K562 (cell line): ENCODE results near the gene FLT1. TPM values are rescaled to one million over a fixed set of nuclear protein-coding genes. Genes with fewer than 3 reads are reported as not detected.

ENCODE experiments used
- ATAC-seq: fragments of 200-7000 bp; cut with Tn5 transposase; 3 replicates; pipeline ENCODE4 v1.9.1; 2020; ENCODE audit warnings: moderate library complexity
- BruUV-seq: library from RNA; stranded (reverse); fragments of 400-500 nt; replicated peaks from 2 replicates; lab custom pipeline; 2021; lab: Mats Ljungman, UMichigan
- CTCF ChIA-PET: fragments of 300-600 bp; formaldehyde crosslinking; extraction: SDS; loops from one replicate; lab custom pipeline; 2021; ENCODE audit warnings: low intra/inter-chr PET ratio; lab: Yijun Ruan, JAX
- POLR2A ChIA-PET: fragments of 300-600, 350-650 bp; sonication (Branson Sonifier 250); formaldehyde crosslinking; extraction: SDS; loops from one replicate; lab custom pipeline; 2021; ENCODE audit warnings: antibody characterized with exemption, inconsistent platforms; lab: Yijun Ruan, JAX
- DNase-seq, 4 experiments: peaks; one replicate each; pipeline versions ENCODE4 v3.0.0 to v3.0.0-alpha.2; 2011 to 2018; ENCODE audit warnings: low spot score in 3 of 4, mixed read lengths in 3 of 4; ENCODE audit errors: extremely low read depth in 1 of 4
- FAIRE-seq: peaks from 2 replicates; lab custom pipeline; 2011; peaks lifted over from hg19 to GRCh38; lab: Jason Lieb, UNC
- H2AFZ ChIP-seq: 2 replicates; pipeline ENCODE4 v1.6.0; 2011; ENCODE audit warnings: low read depth, low read length, control low read depth, inconsistent platforms
- H3K27ac ChIP-seq: fragments of 200-600 bp; 3 replicates; pipeline ENCODE4 v1.8.0; 2011; ENCODE audit warnings: low read depth, mild to moderate bottlenecking, control low read depth, inconsistent platforms, low read length, moderate library complexity, mixed read lengths; ENCODE audit errors: extremely low read depth
- H3K27me3 ChIP-seq, 2 experiments: fragments of 300-600 bp in 1 of 2; 2 replicates in 1 of 2; 3 replicates in 1 of 2; pipeline versions ENCODE4 v1.6.0 to v1.8.0; 2011; ENCODE audit warnings: inconsistent platforms in 2 of 2, low read length in 2 of 2, mild to moderate bottlenecking in 1 of 2, mixed read lengths in 1 of 2, moderate library complexity in 1 of 2; ENCODE audit not compliant: control insufficient read depth in 2 of 2, insufficient read depth in 2 of 2
- H3K36me3 ChIP-seq: fragments of 300-600 bp; 3 replicates; pipeline ENCODE4 v1.8.0; 2011; ENCODE audit warnings: mild to moderate bottlenecking, low read length, inconsistent platforms; ENCODE audit not compliant: control insufficient read depth, insufficient read depth
- H3K4me1 ChIP-seq, 2 experiments: fragments of 200-600 bp in 1 of 2; replicated peaks in 1 of 2; 2 replicates in 1 of 2; 3 replicates in 1 of 2; pipeline versions ENCODE4 v1.5.1 to v1.8.0; 2011; ENCODE audit warnings: inconsistent platforms in 2 of 2, low read length in 2 of 2, mild to moderate bottlenecking in 1 of 2, mixed read lengths in 1 of 2, moderate library complexity in 1 of 2; ENCODE audit not compliant: control insufficient read depth in 2 of 2, insufficient read depth in 2 of 2
- H3K4me2 ChIP-seq: 2 replicates; pipeline ENCODE4 v1.6.1; 2011; ENCODE audit warnings: low read length, control low read depth, inconsistent platforms, mixed read lengths; ENCODE audit not compliant: insufficient read depth
- H3K4me3 ChIP-seq: fragments of 200-600 bp; sonication (generic), shearing (Covaris generic); 2 replicates; pipeline ENCODE4 v1.5.1; 2016; ENCODE audit warnings: control low read depth, inconsistent platforms
- H3K79me2 ChIP-seq: fragments of 200-600 bp; 3 replicates; pipeline ENCODE4 v1.8.0; 2011; ENCODE audit warnings: low read length, inconsistent platforms; ENCODE audit not compliant: control insufficient read depth, insufficient read depth
- H3K9ac ChIP-seq, 2 experiments: 2 replicates each; pipeline versions ENCODE4 v1.6.0 to v1.6.1; 2011; ENCODE audit warnings: low read depth in 2 of 2, low read length in 2 of 2, control low read depth in 1 of 2, inconsistent platforms in 1 of 2, mild to moderate bottlenecking in 1 of 2, mixed read lengths in 1 of 2; ENCODE audit not compliant: insufficient read depth in 1 of 2
- H3K9me1 ChIP-seq: one replicate; pipeline ENCODE4 v1.6.0; 2011; ENCODE audit warnings: inconsistent platforms, mild to moderate bottlenecking, low read length, moderate library complexity; ENCODE audit not compliant: control insufficient read depth, insufficient read depth
- H3K9me3 ChIP-seq: replicated peaks from 2 replicates; pipeline ENCODE4 v1.5.1; 2011; ENCODE audit warnings: low read depth, low read length, inconsistent platforms; ENCODE audit not compliant: control insufficient read depth, insufficient read depth
- H4K20me1 ChIP-seq: replicated peaks from 2 replicates; pipeline ENCODE4 v1.6.1; 2011; ENCODE audit warnings: low read length, inconsistent platforms, mixed read lengths; ENCODE audit not compliant: control insufficient read depth, insufficient read depth
- BHLHE40 ChIP-seq: IDR thresholded peaks from 2 replicates; pipeline ENCODE4 v1.6.1; 2011; ENCODE audit warnings: low read length, improper control_type of control experiment
- MGA ChIP-seq: fragments of 450-650 bp; IDR thresholded peaks from 2 replicates; pipeline ENCODE4 v1.6.1; 2016; ENCODE audit warnings: mild to moderate bottlenecking, moderate library complexity
- NCOA6 ChIP-seq: fragments of 450-650 bp; IDR thresholded peaks from 2 replicates; pipeline ENCODE4 v1.6.1; 2017; ENCODE audit warnings: mild to moderate bottlenecking
- POLR2B ChIP-seq: fragments of 450-650 bp; IDR thresholded peaks from 2 replicates; pipeline ENCODE4 v1.6.1; 2018; ENCODE audit warnings: low read depth; ENCODE audit not compliant: partially characterized antibody
- SLC30A9 ChIP-seq: fragments of 250-450 bp; sonication (Bioruptor Pico); IDR thresholded peaks from 2 replicates; pipeline ENCODE4 v1.8.0; 2022; ENCODE audit warnings: mild to moderate bottlenecking, moderate library complexity
- TFAP4 ChIP-seq: sonication (generic); formaldehyde crosslinking; IDR thresholded peaks from 2 replicates; pipeline ENCODE4 v1.8.0; 2022; ENCODE audit warnings: missing genetic modification reagents, mild to moderate bottlenecking, moderate library complexity, borderline replicate concordance
- THRB ChIP-seq: fragments of 450-650 bp; formaldehyde crosslinking; conservative IDR thresholded peaks from 2 replicates; pipeline ENCODE4 v1.4.0; 2022; ENCODE audit warnings: mild to moderate bottlenecking, missing genetic modification characterization
- WGBS: fragments of 100-300 bp; shearing (Covaris generic); methylation state at CpG from one replicate; pipeline ENCODE4 v1.1.6; 2016; ENCODE audit warnings: low coverage, mixed read lengths; ENCODE audit not compliant: insufficient coverage; ENCODE audit errors: missing lambda C conversion rate; 5-methylcytosine and 5-hydroxymethylcytosine counted together
- in situ Hi-C: fragments of 300-500 bp; cut with MboI; formaldehyde crosslinking; loops from 4 replicates; pipeline ENCODE4 v1.15.0; 2018; ENCODE audit warnings: inconsistent platforms, mixed read lengths
- intact Hi-C: fragments of 100-400 bp; cut with micrococcal nuclease; formaldehyde crosslinking; loops from 2 replicates; pipeline ENCODE4 v1.14.2; 2022
- polyA plus RNA-seq, 8 experiments: library from polyadenylated mRNA; depleted of rRNA in 4 of 8; stranded (reverse) in 5 of 8; unstranded in 3 of 8; fragments of >200 nt; fragmentation: Nextera tagmentation in 2 of 8; fragmentation: Illumina TruSeq in 1 of 8; extraction: Ambion mirVana in 2 of 8; extraction: Trizol in 1 of 8; gene quantifications; 2 replicates each; pipeline versions ENCODE4 v1.2.1 to v1.2.3, GENCODE V29; 2011 to 2014; ENCODE audit warnings: inconsistent platforms in 1 of 8, missing spikeins in 1 of 8
- total RNA-seq, 7 experiments: library from RNA; depleted of rRNA in 6 of 7; stranded (reverse); fragments of >200 nt in 6 of 7; fragmentation: Illumina TruSeq in 2 of 7; extraction: Trizol in 2 of 7; gene quantifications; 2 replicates each; pipeline versions ENCODE4 v1.2.1 to v1.2.3, GENCODE V29; 2011 to 2021; ENCODE audit warnings: low replicate concordance in 1 of 7

Gene FLT1
- total and polyA plus RNA-seq, 9 of the 15 experiments (the other 6 are each of a cell fraction or from before 2014, with no cell fraction given) = 0.01 to 2.0 (median 0.22) TPM

- no peak for TF ChIP-seq THRB (CRISPR knock-in tag)
- no peak for TF ChIP-seq BHLHE40
- no peak for TF ChIP-seq NCOA6
- no peak for TF ChIP-seq POLR2B
- TF ChIP-seq, all 486 proteins: peak for 4
These were observed 88.1 kb downstream of the FLT1 start (continued) for GRCh38 chr13:28406733-28407266.

GRCh38 chr13:28402057-28402381 lies 92.9 kb downstream of the FLT1 start:
- Histone ChIP-seq H2AFZ (peak overlapping the region; percentile 82; the same call in 1 of the 2 replicates), H3K4me2 (no peak overlapping the region), H3K27ac (no peak overlapping the region), H3K4me1 (peaks cover 2 to 6% of the 10 kb centered on the region in 2 experiments; a peak in 3 of 5 replicates), H3K9ac (no peak overlapping the region), H3K36me3 (no peaks in the 10 kb centered on the region), H3K79me2 (no peaks in the 10 kb centered on the region), H3K9me3 (no peaks in the 10 kb centered on the region), H3K27me3 (no peaks in the 10 kb centered on the region), H3K9me1 (no peaks in the 10 kb centered on the region), H3K4me3 (no peak overlapping the region), H4K20me1 (no peaks in the 10 kb centered on the region)
- ATAC-seq (no peak), FAIRE-seq (no peak), DNase-seq (no peak)
- ChIA-PET POLR2A (no interaction called here), CTCF (no interaction called here)
- intact Hi-C loops = loop anchor here (10.0 kb wide), 1 partner anchor 233 kb away; no protein-coding TSS in a partner anchor
- 48% methylated on average over 5 of the region's 5 CpGs for WGBS
- in situ Hi-C loops = no loop called here
- BruUV-seq = no TSS peak
- no peak for TF ChIP-seq TFAP4 (CRISPR knock-in tag)
- TF ChIP-seq SLC30A9 (CRISPR knock-in tag) = no peak
- TF ChIP-seq MGA = no peak
